Muscle layer of colon (tissue), 2 donors: ENCODE measurements around the gene PSMC3IP.
"Not testable (repeated sequence)": the region's sequence is repeated elsewhere in the genome, so short reads cannot be mapped to it uniquely, and the experiment has no call there.

ENCODE experiments used
- H3K27ac ChIP-seq: one replicate; pipeline ENCODE4 v1.7.0; 2013; ENCODE audit warnings: low read depth, mild to moderate bottlenecking, low read length, moderate library complexity
- H3K27me3 ChIP-seq, 2 donors: one replicate each; pipeline ENCODE4 v1.7.0; 2013; ENCODE audit warnings: low read length in 2 of 2, mild to moderate bottlenecking in 2 of 2; ENCODE audit not compliant: insufficient read depth in 2 of 2, control insufficient read depth in 1 of 2
- H3K36me3 ChIP-seq: one replicate; pipeline ENCODE4 v1.7.0; 2013; ENCODE audit warnings: mild to moderate bottlenecking, low read length; ENCODE audit not compliant: insufficient read depth
- H3K4me1 ChIP-seq: one replicate; pipeline ENCODE4 v1.7.0; 2013; ENCODE audit warnings: mild to moderate bottlenecking, low read length; ENCODE audit not compliant: insufficient read depth
- H3K4me3 ChIP-seq, 2 donors: one replicate each; pipeline ENCODE4 v1.7.0; 2013; ENCODE audit warnings: low read length in 2 of 2, low read depth in 1 of 2, mild to moderate bottlenecking in 1 of 2, moderate library complexity in 1 of 2
- H3K9ac ChIP-seq: one replicate; pipeline ENCODE4 v1.7.0; 2013; ENCODE audit warnings: low read length
- H3K9me3 ChIP-seq: one replicate; pipeline ENCODE4 v1.7.0; 2013; ENCODE audit warnings: mild to moderate bottlenecking, low read length
- donor health status: abdominal sarcoma.
- donor health status: Adenocarcinoma of cecum.

PSMC3IP gene

GRCh38 chr17:42555122-42555622 lies 22.4 kb downstream of the PSMC3IP start:
- H3K27ac ChIP-seq = peak overlapping the region; percentile 83
- H3K27me3 ChIP-seq = no peaks in the 10 kb centered on the region
- no peaks in the 10 kb centered on the region for H3K36me3 ChIP-seq
- peak overlapping the region; percentile 91 to 94 for H3K4me3 ChIP-seq
- H3K9ac ChIP-seq = peak overlapping the region; percentile 95
- no peaks in the 10 kb centered on the region for H3K9me3 ChIP-seq
- peaks cover 17% of the 10 kb centered on the region for H3K4me1 ChIP-seq

GRCh38 chr17:42554250-42555121 lies 23.0 kb downstream of the PSMC3IP start:
- Histone ChIP-seq H3K36me3 (no peaks in the 10 kb centered on the region), H3K4me3 (peak overlapping the region; percentile 91 to 94), H3K27ac (peak overlapping the region; percentile 83), H3K9me3 (no peaks in the 10 kb centered on the region), H3K9ac (peak overlapping the region; percentile 95), H3K27me3 (no peaks in the 10 kb centered on the region), H3K4me1 (peaks cover 17% of the 10 kb centered on the region)

- Histone ChIP-seq H3K4me3 (peak overlapping the region; percentile 91 to 94), H3K27ac (no peak overlapping the region), H3K27me3 (no peaks in the 10 kb centered on the region), H3K9ac (peak overlapping the region; percentile 86), H3K9me3 (no peaks in the 10 kb centered on the region), H3K36me3 (no peaks in the 10 kb centered on the region), H3K4me1 (peaks cover 19% of the 10 kb centered on the region)
Observed at GRCh38 chr17:42553866-42554249, 23.7 kb downstream of the PSMC3IP start.

GRCh38 chr17:42553161-42553818 lies 24.2 kb downstream of the PSMC3IP start:
- H3K27ac ChIP-seq = no peak overlapping the region

GRCh38 chr17:42552736-42553135 lies 24.8 kb downstream of the PSMC3IP start, which contains the start of gene HSD17B1:
TSS of gene HSD17B1 (plus strand) at chr17:42552923. CDS start at chr17:42552934, 11 bp downstream.
- not testable (repeated sequence) for H3K27me3 ChIP-seq, H3K9ac ChIP-seq, H3K36me3 ChIP-seq, H3K9me3 ChIP-seq, H3K27ac ChIP-seq
- Histone ChIP-seq H3K4me3 (peak within 1 kb of the TSS; percentile 91 to 94), H3K4me1 (peaks cover 21% of the 10 kb centered on the region)

More at GRCh38 chr17:42553161-42553818, 24.2 kb downstream of the PSMC3IP start:
- no peaks in the 10 kb centered on the region for H3K36me3 ChIP-seq
- H3K9me3 ChIP-seq = no peaks in the 10 kb centered on the region
- H3K27me3 ChIP-seq = peaks cover 0 to 4% of the 10 kb centered on the region in 2 donors
- H3K4me1 ChIP-seq = peaks cover 21% of the 10 kb centered on the region
- H3K9ac ChIP-seq = no peak overlapping the region
- peak overlapping the region; percentile 91 to 94 for H3K4me3 ChIP-seq

- Histone ChIP-seq H3K27me3 (peaks cover 0 to 10% of the 10 kb centered on the region in 2 donors), H3K4me1 (peaks cover 14% of the 10 kb centered on the region), H3K4me3 (no peak overlapping the region), H3K27ac (no peak overlapping the region), H3K9me3 (no peaks in the 10 kb centered on the region), H3K9ac (no peak overlapping the region), H3K36me3 (no peaks in the 10 kb centered on the region)
Observed at GRCh38 chr17:42548993-42549755, 28.4 kb downstream of the PSMC3IP start.

GRCh38 chr17:42548070-42548837 lies 29.3 kb downstream of the PSMC3IP start:
- H3K27ac ChIP-seq = no peak overlapping the region
- no peak overlapping the region for H3K9ac ChIP-seq
- no peaks in the 10 kb centered on the region for H3K9me3 ChIP-seq

GRCh38 chr17:42547698-42548069 lies 29.8 kb downstream of the PSMC3IP start:
- no peaks in the 10 kb centered on the region for H3K9me3 ChIP-seq
- H3K4me1 ChIP-seq = peaks cover 4% of the 10 kb centered on the region
- H3K9ac ChIP-seq = no peak overlapping the region
- peaks cover 10% of the 10 kb centered on the region for H3K36me3 ChIP-seq
- no peak overlapping the region for H3K4me3 ChIP-seq
- peaks cover 0 to 10% of the 10 kb centered on the region in 2 donors for H3K27me3 ChIP-seq
- H3K27ac ChIP-seq = no peak overlapping the region

More at GRCh38 chr17:42548070-42548837, 29.3 kb downstream of the PSMC3IP start:
- Histone ChIP-seq H3K36me3 (peaks cover 5% of the 10 kb centered on the region), H3K4me1 (peaks cover 6% of the 10 kb centered on the region), H3K27me3 (peaks cover 0 to 10% of the 10 kb centered on the region in 2 donors), H3K4me3 (no peak overlapping the region)

- H3K27ac ChIP-seq = no peak overlapping the region
- H3K36me3 ChIP-seq = peaks cover 12% of the 10 kb centered on the region
- peaks cover 0 to 10% of the 10 kb centered on the region in 2 donors for H3K27me3 ChIP-seq
Observed at GRCh38 chr17:42547001-42547461, 30.5 kb downstream of the PSMC3IP start.

GRCh38 chr17:42545755-42546505 lies 31.6 kb downstream of the PSMC3IP start:
- H3K4me3 ChIP-seq, H3K27me3 ChIP-seq, H3K9me3 ChIP-seq, H3K9ac ChIP-seq, H3K27ac ChIP-seq, H3K4me1 ChIP-seq: not testable (repeated sequence)
- peaks cover 19% of the 10 kb centered on the region for H3K36me3 ChIP-seq

More at GRCh38 chr17:42547001-42547461, 30.5 kb downstream of the PSMC3IP start:
- no peaks in the 10 kb centered on the region for H3K9me3 ChIP-seq
- peaks cover 4% of the 10 kb centered on the region for H3K4me1 ChIP-seq
- H3K4me3 ChIP-seq = no peak overlapping the region
- no peak overlapping the region for H3K9ac ChIP-seq
